NCI-H2196 treated with DMSO at 0.1 percent for 48 hours (cell line): ENCODE data around the gene ZMYM1.
"Not testable (repeated sequence)": the region's sequence is repeated elsewhere in the genome, so short reads cannot be mapped to it uniquely, and the experiment has no call there.

Source experiments
- DNase-seq: peaks from one replicate; lab custom pipeline; 2025; ENCODE audit not compliant: unreplicated experiment; lab: John Stamatoyannopoulos, UW

ZMYM1 gene

GRCh38 chr1:35073265-35073811 is 5.8 kb upstream of the ZMYM1 start:
- DNase-seq = no peak

GRCh38 chr1:35076426-35076825 is 2.8 kb upstream of the ZMYM1 start:
- DNase-seq = not testable (repeated sequence)

- no peak for DNase-seq
Measured at GRCh38 chr1:35080171-35080854, 1.1 kb downstream of the ZMYM1 start.

GRCh38 chr1:35085421-35085820 is 6.2 kb downstream of the ZMYM1 start:
- DNase-seq = no peak

- no peak for DNase-seq
Measured at GRCh38 chr1:35097224-35097623, 18.0 kb downstream of the ZMYM1 start.

GRCh38 chr1:35111106-35111505 is 31.9 kb downstream of the ZMYM1 start:
- DNase-seq = no peak

GRCh38 chr1:35112668-35113067 is 33.5 kb downstream of the ZMYM1 start:
- no peak for DNase-seq

- no peak for DNase-seq
Measured at GRCh38 chr1:35115459-35116383, 36.5 kb downstream of the ZMYM1 start.

- no peak for DNase-seq
Measured at GRCh38 chr1:35120458-35121133, 41.4 kb downstream of the ZMYM1 start.

GRCh38 chr1:35122311-35122710 is 43.1 kb downstream of the ZMYM1 start:
- no peak for DNase-seq

GRCh38 chr1:35126546-35126945 is 47.4 kb downstream of the ZMYM1 start:
- no peak for DNase-seq

- DNase-seq = no peak
Measured at GRCh38 chr1:35129080-35129479, 49.9 kb downstream of the ZMYM1 start.

GRCh38 chr1:35136780-35137179 is 57.6 kb downstream of the ZMYM1 start:
- DNase-seq = no peak

- DNase-seq = not testable (repeated sequence)
Measured at GRCh38 chr1:35137590-35137989, 58.4 kb downstream of the ZMYM1 start.

- not testable (repeated sequence) for DNase-seq
Measured at GRCh38 chr1:35142294-35142693, 63.1 kb downstream of the ZMYM1 start.

GRCh38 chr1:35142728-35143127 is 63.5 kb downstream of the ZMYM1 start:
- DNase-seq = not testable (repeated sequence)

- DNase-seq = no peak
Measured at GRCh38 chr1:35143737-35144508, 64.7 kb downstream of the ZMYM1 start.

- not testable (repeated sequence) for DNase-seq
Measured at GRCh38 chr1:35145892-35146549, 66.8 kb downstream of the ZMYM1 start.

- DNase-seq = no peak
Measured at GRCh38 chr1:35151220-35151619, 72.0 kb downstream of the ZMYM1 start.

- no peak for DNase-seq
Measured at GRCh38 chr1:35164893-35165292, 85.7 kb downstream of the ZMYM1 start.
